ENCODE results near the gene ZNF599. TPM values are rescaled to one million over a fixed set of nuclear protein-coding genes. Genes with fewer than 3 reads are reported as not detected.

Gene ZNF599
- total RNA-seq, 1 donor from 2014 or later, result 8.6 TPM

GRCh38 chr19:34773555-34773864 is 495 bp upstream of the ZNF599 start:
- Mint-ChIP-seq H3K27ac (no peak overlapping the region), H3K27me3 (peaks cover 15% of the 10 kb centered on the region), H3K36me3 (ENCODE audit: insufficient read depth) (peaks cover 1% of the 10 kb centered on the region), H3K4me1 (ENCODE audit: low read depth) (peaks cover 9% of the 10 kb centered on the region), H3K4me3 (ENCODE audit: low read depth) (peak overlapping the region; percentile 92), H3K9me3 (ENCODE audit: low read depth) (peaks cover 7% of the 10 kb centered on the region)
- DNase-seq (ENCODE audit: low spot score, unreplicated experiment), result no peak
- TF ChIP-seq, protein P1, sequence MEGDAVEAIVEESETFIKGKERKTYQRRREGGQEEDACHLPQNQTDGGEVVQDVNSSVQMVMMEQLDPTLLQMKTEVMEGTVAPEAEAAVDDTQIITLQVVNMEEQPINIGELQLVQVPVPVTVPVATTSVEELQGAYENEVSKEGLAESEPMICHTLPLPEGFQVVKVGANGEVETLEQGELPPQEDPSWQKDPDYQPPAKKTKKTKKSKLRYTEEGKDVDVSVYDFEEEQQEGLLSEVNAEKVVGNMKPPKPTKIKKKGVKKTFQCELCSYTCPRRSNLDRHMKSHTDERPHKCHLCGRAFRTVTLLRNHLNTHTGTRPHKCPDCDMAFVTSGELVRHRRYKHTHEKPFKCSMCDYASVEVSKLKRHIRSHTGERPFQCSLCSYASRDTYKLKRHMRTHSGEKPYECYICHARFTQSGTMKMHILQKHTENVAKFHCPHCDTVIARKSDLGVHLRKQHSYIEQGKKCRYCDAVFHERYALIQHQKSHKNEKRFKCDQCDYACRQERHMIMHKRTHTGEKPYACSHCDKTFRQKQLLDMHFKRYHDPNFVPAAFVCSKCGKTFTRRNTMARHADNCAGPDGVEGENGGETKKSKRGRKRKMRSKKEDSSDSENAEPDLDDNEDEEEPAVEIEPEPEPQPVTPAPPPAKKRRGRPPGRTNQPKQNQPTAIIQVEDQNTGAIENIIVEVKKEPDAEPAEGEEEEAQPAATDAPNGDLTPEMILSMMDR (IDR thresholded peaks at IDR 0.05; ENCODE audit: unreplicated experiment), result no peak

- Mint-ChIP-seq H3K27ac (no peak overlapping the region), H3K36me3 (ENCODE audit: insufficient read depth) (peaks cover 50% of the 10 kb centered on the region), H3K9me3 (ENCODE audit: low read depth) (peaks cover 23% of the 10 kb centered on the region), H3K4me3 (ENCODE audit: low read depth) (no peak overlapping the region), H3K27me3 (no peaks in the 10 kb centered on the region), H3K4me1 (ENCODE audit: low read depth) (peaks cover 9% of the 10 kb centered on the region)
- TF ChIP-seq, protein P1 (IDR thresholded peaks at IDR 0.05; ENCODE audit: unreplicated experiment), result no peak
- DNase-seq (ENCODE audit: low spot score, unreplicated experiment), result no peak
Measured at GRCh38 chr19:34767951-34768350, 5.1 kb downstream of the ZNF599 start.

GRCh38 chr19:34766386-34766785 is 6.6 kb downstream of the ZNF599 start:
- H3K9me3 Mint-ChIP-seq (ENCODE audit: low read depth), result peaks cover 38% of the 10 kb centered on the region

GRCh38 chr19:34759218-34759917 is 13.6 kb downstream of the ZNF599 start:
- TF ChIP-seq, protein P1 (IDR thresholded peaks at IDR 0.05; ENCODE audit: unreplicated experiment), result no peak
- H3K27ac Mint-ChIP-seq, result no peak overlapping the region
- H3K4me3 Mint-ChIP-seq (ENCODE audit: low read depth), result no peak overlapping the region
- no peak for DNase-seq (ENCODE audit: low spot score, unreplicated experiment)
- H3K27me3 Mint-ChIP-seq, result no peaks in the 10 kb centered on the region
- peaks cover 76% of the 10 kb centered on the region for H3K36me3 Mint-ChIP-seq (ENCODE audit: insufficient read depth)
- peaks cover 72% of the 10 kb centered on the region for H3K9me3 Mint-ChIP-seq (ENCODE audit: low read depth)
- H3K4me1 Mint-ChIP-seq (ENCODE audit: low read depth), result no peaks in the 10 kb centered on the region

More at GRCh38 chr19:34766386-34766785, 6.6 kb downstream of the ZNF599 start:
- Mint-ChIP-seq H3K36me3 (ENCODE audit: insufficient read depth) (peaks cover 64% of the 10 kb centered on the region), H3K4me1 (ENCODE audit: low read depth) (peaks cover 1% of the 10 kb centered on the region), H3K27me3 (no peaks in the 10 kb centered on the region), H3K4me3 (ENCODE audit: low read depth) (no peak overlapping the region), H3K27ac (no peak overlapping the region)
- DNase-seq (ENCODE audit: low spot score, unreplicated experiment), result no peak
- TF ChIP-seq, protein P1 (IDR thresholded peaks at IDR 0.05; ENCODE audit: unreplicated experiment), result no peak

DNA sequence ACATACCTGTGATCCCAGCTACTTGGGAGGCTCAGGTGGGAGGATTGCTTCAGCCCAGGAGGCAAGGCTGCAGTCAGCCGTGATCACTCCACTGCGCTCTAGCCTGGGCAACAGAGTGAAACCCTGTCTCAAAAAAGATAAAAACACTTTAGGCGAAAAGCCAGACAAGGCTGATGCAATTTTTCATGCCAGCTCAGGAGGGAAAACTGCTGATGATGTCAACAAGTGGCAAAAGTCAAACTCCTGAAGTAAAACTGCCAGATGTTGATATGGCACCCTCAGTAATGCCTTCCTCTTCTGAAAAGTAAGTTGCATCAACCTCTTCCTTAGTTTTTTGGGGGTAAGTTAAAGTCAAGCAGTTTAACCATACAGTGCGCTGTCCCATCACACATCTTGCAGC is 15.6 kb downstream of the ZNF599 start:
- no peaks in the 10 kb centered on the region for H3K4me1 Mint-ChIP-seq (ENCODE audit: low read depth)
- TF ChIP-seq, protein P1 (IDR thresholded peaks at IDR 0.05; ENCODE audit: unreplicated experiment), result no peak
- no peak overlapping the region for H3K4me3 Mint-ChIP-seq (ENCODE audit: low read depth)
- H3K27ac Mint-ChIP-seq, result no peak overlapping the region
- DNase-seq (ENCODE audit: low spot score, unreplicated experiment), result no peak
- peaks cover 65% of the 10 kb centered on the region for H3K36me3 Mint-ChIP-seq (ENCODE audit: insufficient read depth)
- H3K27me3 Mint-ChIP-seq, result no peaks in the 10 kb centered on the region
- peaks cover 73% of the 10 kb centered on the region for H3K9me3 Mint-ChIP-seq (ENCODE audit: low read depth)

Data from progenitor cell of endocrine pancreas (in vitro differentiated cells).